GM12878 (cell line): Measurements from ENCODE around the gene ARHGAP26. TPM values are rescaled to one million over a fixed set of nuclear protein-coding genes. Genes with fewer than 3 reads are reported as not detected.

Source experiments
- ATAC-seq: fragments of 200-7000 bp; cut with Tn5 transposase; 3 replicates; pipeline ENCODE4 v1.9.1; 2020; ENCODE audit warnings: mild to moderate bottlenecking, moderate library complexity
- BruUV-seq: library from RNA; stranded (reverse); fragments of 400-500 nt; replicated peaks from 2 replicates; lab custom pipeline; 2021; lab: Mats Ljungman, UMichigan
- CTCF ChIA-PET: fragments of 300-600 bp; sonication (Branson Sonifier 250); formaldehyde crosslinking; extraction: SDS; loops from one replicate; lab custom pipeline; 2021; ENCODE audit warnings: inconsistent platforms; lab: Yijun Ruan, JAX
- POLR2A ChIA-PET: fragments of 350-600 bp; formaldehyde crosslinking; extraction: SDS; loops from one replicate; lab custom pipeline; 2021; ENCODE audit warnings: inconsistent platforms; lab: Charles Lee
- RAD21 ChIA-PET: fragments of 300-600 bp; sonication (Branson Sonifier 250); formaldehyde crosslinking; loops from one replicate; lab custom pipeline; 2023; ENCODE audit warnings: antibody characterized with exemption; ENCODE audit not compliant: unreplicated experiment; lab: Charles Lee
- SMC1A ChIA-PET: fragments of 300-600 bp; sonication (Branson Sonifier 250); formaldehyde crosslinking; loops from one replicate; lab custom pipeline; 2023; ENCODE audit not compliant: unreplicated experiment, uncharacterized antibody; lab: Charles Lee
- DNase-seq: peaks from one replicate; pipeline ENCODE4 v3.0.0-alpha.2; 2011; ENCODE audit warnings: low read depth, low spot score
- FAIRE-seq: peaks from 3 replicates; lab custom pipeline; 2011; peaks lifted over from hg19 to GRCh38; lab: Jason Lieb, UNC
- H2AFZ ChIP-seq: 2 replicates; pipeline ENCODE4 v1.6.0; 2011; ENCODE audit warnings: low read depth, low read length, control low read depth; ENCODE audit not compliant: control insufficient read depth
- H3K27ac ChIP-seq: 2 replicates; pipeline ENCODE4 v1.5.1; 2011; ENCODE audit warnings: control low read depth; ENCODE audit not compliant: control insufficient read depth, insufficient read depth
- H3K27me3 ChIP-seq, 2 experiments: replicated peaks in 1 of 2; 2 replicates each; pipeline versions ENCODE4 v1.6.0 to v1.6.1; 2011; ENCODE audit warnings: low read length in 1 of 2; ENCODE audit not compliant: control insufficient read depth in 2 of 2, insufficient read depth in 2 of 2
- H3K36me3 ChIP-seq, 2 experiments: 2 replicates each; pipeline ENCODE4 v1.5.1; 2011; ENCODE audit warnings: low read length in 1 of 2; ENCODE audit not compliant: control insufficient read depth in 2 of 2, insufficient read depth in 2 of 2
- H3K4me1 ChIP-seq: 2 replicates; pipeline ENCODE4 v1.6.1; 2011; ENCODE audit warnings: mild to moderate bottlenecking, low read length, moderate library complexity, mixed read lengths; ENCODE audit not compliant: control insufficient read depth, insufficient read depth
- H3K4me2 ChIP-seq: 2 replicates; pipeline ENCODE4 v1.6.0; 2011; ENCODE audit warnings: control low read depth; ENCODE audit not compliant: control insufficient read depth, insufficient read depth
- H3K4me3 ChIP-seq: fragments of 200-600 bp; sonication (generic); 2 replicates; pipeline ENCODE4 v1.5.1; 2016
- H3K79me2 ChIP-seq: 2 replicates; pipeline ENCODE4 v1.6.0; 2011; ENCODE audit warnings: low read length; ENCODE audit not compliant: control insufficient read depth, insufficient read depth
- H3K9ac ChIP-seq: 2 replicates; pipeline ENCODE4 v1.8.0; 2011; ENCODE audit warnings: low read length, control low read depth, mixed read lengths; ENCODE audit not compliant: control insufficient read depth, insufficient read depth
- H3K9me3 ChIP-seq: replicated peaks from 3 replicates; pipeline ENCODE4 v1.5.1; 2011; ENCODE audit warnings: mild to moderate bottlenecking, low read length; ENCODE audit not compliant: control insufficient read depth, insufficient read depth
- H4K20me1 ChIP-seq: 2 replicates; pipeline ENCODE4 v1.6.0; 2011; ENCODE audit not compliant: control insufficient read depth, insufficient read depth
- ATF7 ChIP-seq: fragments of 450-650 bp; IDR thresholded peaks from 2 replicates; pipeline ENCODE4 v1.6.1; 2016; ENCODE audit warnings: low read depth, mild to moderate bottlenecking
- BCLAF1 ChIP-seq: fragments of 450-650 bp; IDR thresholded peaks from 2 replicates; pipeline ENCODE4 v1.6.1; 2017; ENCODE audit warnings: antibody characterized with exemption, mild to moderate bottlenecking, moderate library complexity
- BHLHE40 ChIP-seq, 2 experiments: fragments of 450-650 bp in 1 of 2; IDR thresholded peaks; 2 replicates each; pipeline ENCODE4 v1.6.1; 2011 to 2017; ENCODE audit warnings: low read depth in 2 of 2, borderline replicate concordance in 1 of 2, improper control_type of control experiment in 1 of 2, low read length in 1 of 2, mild to moderate bottlenecking in 1 of 2
- EZH2 ChIP-seq: IDR thresholded peaks from 2 replicates; pipeline ENCODE4 v1.6.1; 2012; ENCODE audit warnings: low read depth, mild to moderate bottlenecking, control low read depth, inconsistent platforms, low read length, borderline replicate concordance; ENCODE audit not compliant: control insufficient read depth
- FOXM1 ChIP-seq: IDR thresholded peaks from 2 replicates; pipeline ENCODE4 v1.6.1; 2012; ENCODE audit warnings: low read depth, mild to moderate bottlenecking, inconsistent platforms, low read length, moderate library complexity
- IKZF2 ChIP-seq, 2 experiments: fragments of 450-650 bp; IDR thresholded peaks; 2 replicates each; pipeline ENCODE4 v1.6.1; 2017; ENCODE audit warnings: mild to moderate bottlenecking in 2 of 2, moderate library complexity in 2 of 2
- IRF5 ChIP-seq: fragments of 450-650 bp; IDR thresholded peaks from 2 replicates; pipeline ENCODE4 v1.6.1; 2017; ENCODE audit warnings: borderline replicate concordance
- MXI1 ChIP-seq: fragments of 150-350 bp; IDR thresholded peaks from 2 replicates; pipeline ENCODE4 v1.6.1; 2011; ENCODE audit warnings: low read depth, mild to moderate bottlenecking, inconsistent platforms, low read length, improper control_type of control experiment
- NFIC ChIP-seq: IDR thresholded peaks from 2 replicates; pipeline ENCODE4 v1.6.1; 2012; ENCODE audit warnings: low read depth, mild to moderate bottlenecking, inconsistent platforms, low read length, moderate library complexity
- NKRF ChIP-seq: fragments of 450-650 bp; conservative IDR thresholded peaks from 2 replicates; pipeline ENCODE4 v1.6.1; 2017; ENCODE audit warnings: mild to moderate bottlenecking, moderate library complexity
- NR2C1 ChIP-seq: fragments of 450-650 bp; IDR thresholded peaks from 2 replicates; pipeline ENCODE4 v1.6.1; 2017; ENCODE audit warnings: antibody characterized with exemption, mild to moderate bottlenecking, moderate library complexity
- NR2F1 ChIP-seq: fragments of 450-650 bp; conservative IDR thresholded peaks from 2 replicates; pipeline ENCODE4 v1.6.1; 2017; ENCODE audit warnings: mild to moderate bottlenecking
- SMC3 ChIP-seq: IDR thresholded peaks from 2 replicates; pipeline ENCODE4 v1.6.1; 2011; ENCODE audit warnings: low read length, improper control_type of control experiment, borderline replicate concordance
- TARDBP ChIP-seq: IDR thresholded peaks from 2 replicates; pipeline ENCODE4 v1.6.1; 2016; ENCODE audit warnings: borderline replicate concordance
- TCF12 ChIP-seq: IDR thresholded peaks from 2 replicates; pipeline ENCODE4 v1.6.1; 2011; ENCODE audit warnings: low read depth, mild to moderate bottlenecking, low read length
- ZNF217 ChIP-seq: fragments of 450-650 bp; IDR thresholded peaks from 2 replicates; pipeline ENCODE4 v1.6.1; 2017; ENCODE audit warnings: antibody characterized with exemption, mild to moderate bottlenecking
- WGBS: methylation state at CpG from one replicate; pipeline ENCODE4 v1.1.6; 2016; ENCODE audit warnings: low lambda C conversion rate; ENCODE audit not compliant: insufficient replicate concordance, insufficient coverage; ENCODE audit errors: missing lambda C conversion rate; 5-methylcytosine and 5-hydroxymethylcytosine counted together
- in situ Hi-C: fragments of 300-500 bp; cut with MboI; formaldehyde crosslinking; loops from 9 replicates; pipeline ENCODE4 v1.14.3; 2018; ENCODE audit warnings: mixed read lengths
- intact Hi-C: fragments of 100-400 bp; cut with micrococcal nuclease; formaldehyde crosslinking; loops from one replicate; pipeline ENCODE4 v1.14.2; 2022; ENCODE audit not compliant: unreplicated experiment
- polyA plus RNA-seq, 11 experiments: library from polyadenylated mRNA; depleted of rRNA in 4 of 11; unstranded in 6 of 11; stranded (reverse) in 5 of 11; fragments of >200 nt; fragmentation: Nextera tagmentation in 4 of 11; fragmentation: Illumina TruSeq in 1 of 11; extraction: Ambion mirVana in 4 of 11; extraction: Trizol in 1 of 11; gene quantifications; 1 replicate in 1 of 11; 2 replicates in 10 of 11; pipeline versions ENCODE4 v1.2.1 to v1.2.3, GENCODE V29; 2011 to 2016; ENCODE audit warnings: inconsistent platforms in 2 of 11, missing spikeins in 2 of 11, low read depth in 1 of 11
- total RNA-seq, 4 experiments: library from RNA; depleted of rRNA in 3 of 4; stranded (reverse); fragments of >200 nt in 3 of 4; fragmentation: Illumina TruSeq in 1 of 4; extraction: Trizol in 1 of 4; gene quantifications; 2 replicates each; pipeline versions ENCODE4 v1.2.1 to v1.2.3, GENCODE V29; 2013 to 2021

The ARHGAP26 gene
- total and polyA plus RNA-seq, 10 of the 15 experiments (the other 5 are each of a cell fraction or from before 2014, with no cell fraction given) = 9.4 to 41.5 (median 19.3) TPM

DNA sequence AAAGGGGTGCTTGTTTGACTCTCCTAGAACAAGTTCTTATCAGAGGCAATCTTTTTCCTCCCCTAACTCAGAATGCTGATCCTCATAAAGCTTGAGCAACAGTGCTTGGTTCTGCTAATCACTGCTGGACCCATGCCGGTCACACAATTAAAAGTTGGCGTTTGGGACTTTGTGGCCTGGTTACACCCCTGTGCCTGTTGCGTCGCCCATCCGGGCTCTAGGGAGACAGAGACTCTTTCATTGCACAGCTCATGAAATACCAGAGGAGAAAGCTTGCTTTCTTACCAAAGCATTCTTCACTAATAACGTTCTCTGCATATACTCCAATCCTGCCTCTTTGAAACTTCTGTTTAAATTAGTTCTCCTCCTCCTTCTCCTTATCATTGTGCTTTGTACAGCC is 332.2 kb downstream of the ARHGAP26 start:
- ChIA-PET CTCF (interaction anchor here (3.7 kb wide), 1 partner anchor 9 kb away, joined by 14 read pairs; no protein-coding TSS in a partner anchor), SMC1A (interaction anchor here (1.1 to 20.0 kb wide), 4 partner anchors 9 to 104 kb away, joined by 3 to 271 read pairs (median 48); no protein-coding TSS in a partner anchor), RAD21 (interaction anchor here (0.7 to 1.3 kb wide), 4 partner anchors 12 to 67 kb away, joined by 3 read pairs; no protein-coding TSS in a partner anchor), POLR2A (interaction anchor here (0.6 to 1.9 kb wide), 3 partner anchors 11 to 86 kb away, joined by 3 to 5 read pairs (median 3); no protein-coding TSS in a partner anchor)
- no peak overlapping the region for H3K9ac ChIP-seq
- no peaks in the 10 kb centered on the region for H3K9me3 ChIP-seq
- H2AFZ ChIP-seq = no peak overlapping the region
- BruUV-seq = no TSS peak
- no peak overlapping the region for H3K4me3 ChIP-seq
- H3K4me2 ChIP-seq = no peak overlapping the region
- peak overlapping the region; percentile 39; the same call in 1 of the 2 replicates for H3K27ac ChIP-seq
- WGBS = 98% methylated on average over 6 of the region's 6 CpGs
- H3K79me2 ChIP-seq = no peaks in the 10 kb centered on the region; the same call in 1 of the 2 replicates
- in situ Hi-C loops (no loop called here), intact Hi-C loops (no loop called here)
- no peaks in the 10 kb centered on the region for H3K27me3 ChIP-seq
- no peak for DNase-seq
- no peaks in the 10 kb centered on the region for H4K20me1 ChIP-seq
- FAIRE-seq = no peak
- peaks cover 0 to 2% of the 10 kb centered on the region in 2 experiments; a peak in 2 of 4 replicates for H3K36me3 ChIP-seq
- H3K4me1 ChIP-seq = peaks cover 19% of the 10 kb centered on the region
- no peak for ATAC-seq
- TF ChIP-seq TCF12 (no peak), NR2F1 (no peak), NKRF (no peak), EZH2 (no peak), BHLHE40 (IDR thresholded peaks at IDR 0.05; ENCODE audit: borderline replicate concordance in 1 of 2, low read depth in 2 of 2, low read length in 1 of 2) (no peak), SMC3 (no peak), IKZF2 (IDR thresholded peaks at IDR 0.05) (no peak), FOXM1 (no peak), ATF7 (no peak), BCLAF1 (no peak), NR2C1 (no peak), ZNF217 (no peak), MXI1 (no peak), IRF5 (no peak), NFIC (no peak), TARDBP (no peak)
